Astrocyte (in vitro differentiated cells and primary cell): ENCODE measurements around the gene SMCO2.

Experiments used
- CTCF ChIP-seq: IDR thresholded peaks from 2 replicates; pipeline ENCODE4 v1.5.1; 2011; ENCODE audit warnings: low read depth, mild to moderate bottlenecking, inconsistent platforms, low read length, moderate library complexity; ENCODE audit not compliant: insufficient read depth
- EZH2 ChIP-seq: IDR thresholded peaks from 2 replicates; pipeline ENCODE4 v1.6.1; 2012; ENCODE audit warnings: mild to moderate bottlenecking, low read length, inconsistent platforms; ENCODE audit not compliant: insufficient read depth

DNA sequence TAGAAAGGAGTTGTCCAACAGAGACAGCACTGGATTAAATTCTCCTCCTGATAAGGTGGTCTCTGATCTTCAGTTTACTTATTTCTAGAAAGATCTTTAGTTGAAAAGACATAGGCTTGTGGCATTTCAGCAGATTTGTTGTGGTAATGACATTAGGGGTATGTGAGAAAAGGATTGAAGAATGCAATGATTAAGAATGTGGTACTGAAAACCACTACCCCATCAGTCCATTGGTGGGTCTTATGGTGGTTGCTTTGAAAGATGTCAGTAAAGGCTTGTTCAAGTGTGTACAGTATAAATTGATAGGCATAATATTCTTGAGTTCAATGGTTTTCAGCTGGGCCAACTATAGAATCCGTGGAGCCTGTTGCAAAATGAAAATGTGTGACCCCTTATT, 88.2 kb downstream of the SMCO2 start:
- no peak for TF ChIP-seq CTCF
- TF ChIP-seq EZH2: no peak
